Parathyroid adenoma (tissue), 2 donors: ENCODE data around the gene DENND5B.

Source experiments
- H2AFZ ChIP-seq: fragments of 300-600 bp; sonication (generic); one replicate; pipeline ENCODE4 v1.7.0; 2017; ENCODE audit warnings: antibody characterized with exemption, mild to moderate bottlenecking
- H3K27ac ChIP-seq: fragments of 300-600 bp; sonication (generic); one replicate; pipeline ENCODE4 v1.7.0; 2017
- H3K27me3 ChIP-seq: fragments of 300-600 bp; sonication (generic); one replicate; pipeline ENCODE4 v1.7.0; 2017; ENCODE audit warnings: low read length; ENCODE audit not compliant: control insufficient read depth, insufficient read depth
- H3K36me3 ChIP-seq: fragments of 300-600 bp; sonication (generic); one replicate; pipeline ENCODE4 v1.7.0; 2017; ENCODE audit warnings: low read length; ENCODE audit not compliant: control insufficient read depth, insufficient read depth
- H3K4me1 ChIP-seq: fragments of 300-600 bp; sonication (generic); one replicate; pipeline ENCODE4 v1.7.0; 2017; ENCODE audit warnings: control low read depth
- H3K4me2 ChIP-seq: fragments of 300-600 bp; sonication (generic); one replicate; pipeline ENCODE4 v1.7.0; 2017; ENCODE audit warnings: low read length
- H3K4me3 ChIP-seq: fragments of 300-600 bp; sonication (generic); one replicate; pipeline ENCODE4 v1.7.0; 2017; ENCODE audit warnings: low read depth, low read length
- H3K79me2 ChIP-seq: fragments of 300-600 bp; sonication (generic); one replicate; pipeline ENCODE4 v1.7.0; 2017; ENCODE audit warnings: control low read depth
- H3K9ac ChIP-seq: fragments of 300-600 bp; sonication (generic); one replicate; pipeline ENCODE4 v1.7.0; 2017; ENCODE audit warnings: mild to moderate bottlenecking
- H3K9me3 ChIP-seq: fragments of 300-600 bp; sonication (generic); one replicate; pipeline ENCODE4 v1.7.0; 2017; ENCODE audit warnings: low read length; ENCODE audit not compliant: control insufficient read depth
- TF ChIP-seq, protein P1 (sequence below): fragments of 300-600 bp; sonication (generic); IDR thresholded peaks from one replicate; pipeline ENCODE4 v1.7.0; 2017; ENCODE audit warnings: antibody characterized with exemption, mild to moderate bottlenecking
- donor health status: primary hyperparathyroidism.

Gene DENND5B

GRCh38 chr12:31339831-31340622, 250.9 kb downstream of the DENND5B start:
- no peaks in the 10 kb centered on the region for H3K9me3 ChIP-seq
- H3K27me3 ChIP-seq, result no peaks in the 10 kb centered on the region
- H3K4me3 ChIP-seq, result no peak overlapping the region
- no peaks in the 10 kb centered on the region for H3K79me2 ChIP-seq
- TF ChIP-seq, protein P1, sequence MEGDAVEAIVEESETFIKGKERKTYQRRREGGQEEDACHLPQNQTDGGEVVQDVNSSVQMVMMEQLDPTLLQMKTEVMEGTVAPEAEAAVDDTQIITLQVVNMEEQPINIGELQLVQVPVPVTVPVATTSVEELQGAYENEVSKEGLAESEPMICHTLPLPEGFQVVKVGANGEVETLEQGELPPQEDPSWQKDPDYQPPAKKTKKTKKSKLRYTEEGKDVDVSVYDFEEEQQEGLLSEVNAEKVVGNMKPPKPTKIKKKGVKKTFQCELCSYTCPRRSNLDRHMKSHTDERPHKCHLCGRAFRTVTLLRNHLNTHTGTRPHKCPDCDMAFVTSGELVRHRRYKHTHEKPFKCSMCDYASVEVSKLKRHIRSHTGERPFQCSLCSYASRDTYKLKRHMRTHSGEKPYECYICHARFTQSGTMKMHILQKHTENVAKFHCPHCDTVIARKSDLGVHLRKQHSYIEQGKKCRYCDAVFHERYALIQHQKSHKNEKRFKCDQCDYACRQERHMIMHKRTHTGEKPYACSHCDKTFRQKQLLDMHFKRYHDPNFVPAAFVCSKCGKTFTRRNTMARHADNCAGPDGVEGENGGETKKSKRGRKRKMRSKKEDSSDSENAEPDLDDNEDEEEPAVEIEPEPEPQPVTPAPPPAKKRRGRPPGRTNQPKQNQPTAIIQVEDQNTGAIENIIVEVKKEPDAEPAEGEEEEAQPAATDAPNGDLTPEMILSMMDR, result no peak
- H3K9ac ChIP-seq, result no peak overlapping the region
- peaks cover 3% of the 10 kb centered on the region for H3K4me1 ChIP-seq
- no peak overlapping the region for H3K4me2 ChIP-seq
- no peak overlapping the region for H3K27ac ChIP-seq
- no peaks in the 10 kb centered on the region for H3K36me3 ChIP-seq
- H2AFZ ChIP-seq, result peak overlapping the region; percentile 66

DNA sequence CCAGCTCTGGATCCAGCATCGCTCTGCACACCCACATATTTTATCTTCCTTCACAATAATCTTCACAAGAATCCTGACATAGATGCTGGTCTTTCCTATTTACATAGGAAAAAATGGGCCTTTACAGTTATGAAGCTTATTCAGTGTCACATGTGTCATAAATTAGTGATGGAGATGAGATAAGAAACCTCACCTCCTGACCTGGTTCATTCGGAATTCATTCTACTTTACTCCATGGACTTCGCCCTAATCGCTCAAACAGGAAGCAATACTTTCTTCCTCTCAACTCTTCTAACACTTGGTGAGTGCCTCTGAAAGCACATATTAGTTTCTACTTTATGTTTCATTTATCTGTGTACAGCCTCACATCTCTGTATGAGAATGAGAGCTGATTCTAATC, 253.0 kb downstream of the DENND5B start:
- no peaks in the 10 kb centered on the region for H3K79me2 ChIP-seq
- no peaks in the 10 kb centered on the region for H3K9me3 ChIP-seq
- H3K4me3 ChIP-seq, result no peak overlapping the region
- no peaks in the 10 kb centered on the region for H3K27me3 ChIP-seq
- peaks cover 3% of the 10 kb centered on the region for H3K4me1 ChIP-seq
- H2AFZ ChIP-seq, result no peak overlapping the region
- TF ChIP-seq, protein P1, result no peak
- H3K4me2 ChIP-seq, result no peak overlapping the region
- H3K9ac ChIP-seq, result no peak overlapping the region
- no peak overlapping the region for H3K27ac ChIP-seq
- no peaks in the 10 kb centered on the region for H3K36me3 ChIP-seq
